SK-N-SH (cell line): ENCODE measurements around the gene NCOA4. TPM values are rescaled to one million over a fixed set of nuclear protein-coding genes. Genes with fewer than 3 reads are reported as not detected.
A peak's percentile ranks its signal among the peaks of the same experiment; 100 is the strongest.

ENCODE experiments used
- CTCF ChIA-PET: fragments of 300-600, 350-600 bp; formaldehyde crosslinking; extraction: SDS; loops from one replicate; lab custom pipeline; 2021; lab: Yijun Ruan, JAX
- POLR2A ChIA-PET: fragments of 350-600 bp; sonication (Branson Sonifier 250); formaldehyde crosslinking; extraction: SDS; loops from one replicate; lab custom pipeline; 2020; ENCODE audit warnings: antibody characterized with exemption, inconsistent platforms; lab: Yijun Ruan, JAX
- DNase-seq: peaks from one replicate; pipeline ENCODE4 v3.0.0; 2012
- H2AFZ ChIP-seq: fragments of 200-600 bp; sonication (generic); 2 replicates; pipeline ENCODE4 v1.8.1; 2016; ENCODE audit warnings: antibody characterized with exemption, mild to moderate bottlenecking, low read depth
- H3F3A ChIP-seq: fragments of 200-600 bp; sonication (generic); replicated peaks from 2 replicates; pipeline ENCODE3; 2016; ENCODE audit warnings: antibody characterized with exemption, mild to moderate bottlenecking; ENCODE audit not compliant: insufficient read depth
- H3K27ac ChIP-seq, 2 experiments: fragments of 200-500 bp in 1 of 2; fragments of 200-600 bp in 1 of 2; sonication (Bioruptor generic) in 1 of 2; sonication (generic), shearing (Covaris generic) in 1 of 2; 2 replicates each; pipeline versions ENCODE4 v1.5.1 to v1.6.1; 2014 to 2016; ENCODE audit warnings: low read depth in 2 of 2, inconsistent platforms in 1 of 2, low read length in 1 of 2, mild to moderate bottlenecking in 1 of 2, mixed read lengths in 1 of 2
- H3K27me3 ChIP-seq: fragments of 200-600 bp; sonication (generic), shearing (Covaris generic); 2 replicates; pipeline ENCODE4 v1.6.1; 2016; ENCODE audit warnings: mixed run types; ENCODE audit not compliant: insufficient read depth
- H3K36me3 ChIP-seq, 2 experiments: fragments of 200-500 bp in 1 of 2; fragments of 200-600 bp in 1 of 2; sonication (Bioruptor generic) in 1 of 2; sonication (generic) in 1 of 2; replicated peaks in 1 of 2; 2 replicates each; pipeline versions ENCODE3 to v1.5.1; 2014 to 2016; ENCODE audit warnings: low read length in 1 of 2, mild to moderate bottlenecking in 1 of 2; ENCODE audit not compliant: insufficient read depth in 2 of 2, control insufficient read depth in 1 of 2
- H3K4me1 ChIP-seq, 2 experiments: fragments of 200-500 bp in 1 of 2; fragments of 200-600 bp in 1 of 2; sonication (Bioruptor generic) in 1 of 2; sonication (generic), shearing (Covaris generic) in 1 of 2; 2 replicates each; pipeline versions ENCODE4 v1.5.1 to v1.6.1; 2014 to 2016; ENCODE audit warnings: low read depth in 1 of 2, low read length in 1 of 2, mixed run types in 1 of 2; ENCODE audit not compliant: insufficient read depth in 2 of 2, control insufficient read depth in 1 of 2
- H3K4me2 ChIP-seq: fragments of 200-600 bp; sonication (generic), shearing (Covaris generic); 2 replicates; pipeline ENCODE4 v1.6.1; 2017; ENCODE audit warnings: mixed run types
- H3K4me3 ChIP-seq, 2 experiments: fragments of 200-500 bp in 1 of 2; fragments of 200-600 bp in 1 of 2; sonication (Bioruptor generic) in 1 of 2; sonication (generic), shearing (Covaris generic) in 1 of 2; 2 replicates each; pipeline versions ENCODE4 v1.5.1 to v1.8.1; 2014 to 2016; ENCODE audit warnings: low read depth in 2 of 2, inconsistent platforms in 1 of 2, low read length in 1 of 2, mild to moderate bottlenecking in 1 of 2, mixed read lengths in 1 of 2, moderate library complexity in 1 of 2
- H3K79me2 ChIP-seq: fragments of 200-600 bp; sonication (generic); 2 replicates; pipeline ENCODE4 v1.8.1; 2017; ENCODE audit warnings: mild to moderate bottlenecking; ENCODE audit not compliant: insufficient read depth
- H3K9ac ChIP-seq: fragments of 200-600 bp; sonication (generic); 2 replicates; pipeline ENCODE4 v1.6.1; 2017; ENCODE audit warnings: mixed run types
- H3K9me2 ChIP-seq: fragments of 200-600 bp; sonication (generic); 2 replicates; pipeline ENCODE4 v1.6.1; 2017; ENCODE audit warnings: mixed run types
- H3K9me3 ChIP-seq: fragments of 200-600 bp; sonication (generic); 2 replicates; pipeline ENCODE4 v1.6.1; 2017; ENCODE audit warnings: mixed run types, mild to moderate bottlenecking, moderate library complexity
- H4K20me1 ChIP-seq: fragments of 200-600 bp; sonication (generic); 2 replicates; pipeline ENCODE4 v1.6.1; 2017; ENCODE audit warnings: mild to moderate bottlenecking, mixed run types; ENCODE audit not compliant: insufficient read depth
- CTCF ChIP-seq: fragments of 200-600 bp; sonication (generic); IDR thresholded peaks from 2 replicates; pipeline ENCODE4 v1.6.1; 2017; ENCODE audit warnings: antibody characterized with exemption, mild to moderate bottlenecking, moderate library complexity
- ELF1 ChIP-seq: IDR thresholded peaks from 2 replicates; pipeline ENCODE4 v1.4.0; 2012
- EZH2phosphoT487 ChIP-seq: fragments of 200-600 bp; sonication (generic); IDR thresholded peaks from 2 replicates; pipeline ENCODE4 v1.6.1; 2017; ENCODE audit warnings: low read depth, mixed run types, mild to moderate bottlenecking, antibody characterized with exemption, moderate library complexity, borderline replicate concordance
- FOXM1 ChIP-seq: IDR thresholded peaks from 2 replicates; pipeline ENCODE4 v1.4.0; 2012; ENCODE audit warnings: low read depth, mild to moderate bottlenecking
- JUND ChIP-seq: IDR thresholded peaks from 2 replicates; pipeline ENCODE4 v1.4.0; 2012
- MAX ChIP-seq: IDR thresholded peaks from 2 replicates; pipeline ENCODE4 v1.4.0; 2012; ENCODE audit warnings: low read depth
- NFIC ChIP-seq: IDR thresholded peaks from 2 replicates; pipeline ENCODE4 v1.4.0; 2012; ENCODE audit warnings: borderline replicate concordance
- NRF1 ChIP-seq: IDR thresholded peaks from 2 replicates; pipeline ENCODE4 v1.6.1; 2012; ENCODE audit warnings: low read depth, mild to moderate bottlenecking, low read length
- PBX3 ChIP-seq: IDR thresholded peaks from 2 replicates; pipeline ENCODE4; 2012
- RAD21 ChIP-seq: IDR thresholded peaks from 2 replicates; pipeline ENCODE4 v1.6.1; 2012; ENCODE audit warnings: mild to moderate bottlenecking, low read length
- REST ChIP-seq: IDR thresholded peaks from 2 replicates; pipeline ENCODE4 v1.6.1; 2012; ENCODE audit warnings: mild to moderate bottlenecking, low read depth, low read length, moderate library complexity
- RFX5 ChIP-seq: IDR thresholded peaks from 2 replicates; pipeline ENCODE4 v1.6.1; 2012; ENCODE audit warnings: mild to moderate bottlenecking, improper control_type of control experiment, low read length
- SMC3 ChIP-seq: IDR thresholded peaks from 2 replicates; pipeline ENCODE4 v1.6.1; 2012; ENCODE audit warnings: low read depth, low read length, improper control_type of control experiment
- TCF12 ChIP-seq: IDR thresholded peaks from 2 replicates; pipeline ENCODE4 v1.4.0; 2012
- USF2 ChIP-seq: fragments of 150-350 bp; IDR thresholded peaks from 2 replicates; pipeline ENCODE4 v1.6.1; 2017; ENCODE audit warnings: antibody characterized with exemption, low read length, low read depth, borderline replicate concordance
- YY1 ChIP-seq: IDR thresholded peaks from 2 replicates; pipeline ENCODE4 v1.4.0; 2012; ENCODE audit warnings: low read depth, mild to moderate bottlenecking
- ZBTB33 ChIP-seq: IDR thresholded peaks from 2 replicates; pipeline ENCODE4 v1.4.0; 2012; ENCODE audit warnings: low read depth, borderline replicate concordance
- WGBS: methylation state at CpG from one replicate; pipeline ENCODE4 v1.1.6; 2017; ENCODE audit warnings: low lambda C conversion rate; 5-methylcytosine and 5-hydroxymethylcytosine counted together
- polyA plus RNA-seq, 3 experiments: library from polyadenylated mRNA; depleted of rRNA; stranded (reverse); fragments of >200 nt; gene quantifications; 2 replicates each; pipeline ENCODE4 v1.2.3, GENCODE V29; 2012

Gene NCOA4
- polyA plus RNA-seq, 1 of the 3 experiments (the other 2 are of a cell fraction), result 30.3 TPM

GRCh38 chr10:46035923-46036849, 5.8 kb upstream of the NCOA4 start:
- no peaks in the 10 kb centered on the region for H3F3A ChIP-seq
- WGBS, result 23% methylated on average over 4 of the region's 8 CpGs
- H3K4me1 ChIP-seq, result peaks cover 5% of the 10 kb centered on the region in 2 experiments; a peak in 1 of 4 replicates
- H3K27ac ChIP-seq, result no peak overlapping the region
- H3K9me3 ChIP-seq, result no peaks in the 10 kb centered on the region
- H2AFZ ChIP-seq, result peak overlapping the region; percentile 58; the same call in 1 of the 2 replicates
- H3K4me2 ChIP-seq, result no peak overlapping the region
- TF ChIP-seq SMC3 (no peak), NFIC (no peak), ZBTB33 (no peak), RAD21 (peak; percentile 17; the same call in 1 of the 2 replicates), EZH2phosphoT487 (no peak), JUND (no peak), CTCF (peak; percentile 15), YY1 (no peak), PBX3 (no peak)
- no peaks in the 10 kb centered on the region for H4K20me1 ChIP-seq
- no peaks in the 10 kb centered on the region for H3K9me2 ChIP-seq
- no peak overlapping the region for H3K9ac ChIP-seq
- no peaks in the 10 kb centered on the region for H3K27me3 ChIP-seq
- H3K79me2 ChIP-seq, result no peaks in the 10 kb centered on the region
- ChIA-PET CTCF (no interaction called here), POLR2A (no interaction called here)
- no peak for DNase-seq
- H3K36me3 ChIP-seq, result no peaks in the 10 kb centered on the region
- H3K4me3 ChIP-seq, result no peak overlapping the region

- CTCF ChIA-PET, result interaction anchor here (1.3 kb wide), 1 partner anchor 194 kb away, joined by 5 read pairs; no protein-coding TSS in a partner anchor
- TF ChIP-seq USF2 (no peak), MAX (no peak), RFX5 (no peak), REST (no peak), ELF1 (peak; percentile 54; the same call in 1 of the 2 replicates), FOXM1 (no peak), JUND (0 out of 2 replicates have a peak, but pooled peaks have one; percentile 23), NRF1 (no peak), TCF12 (peak; percentile 22; the same call in 1 of the 2 replicates)
Observed at GRCh38 chr10:46033602-46034011, 3.2 kb upstream of the NCOA4 start.

More at GRCh38 chr10:46033602-46034011, 3.2 kb upstream of the NCOA4 start:
- no peaks in the 10 kb centered on the region for H4K20me1 ChIP-seq
- H3K79me2 ChIP-seq, result peaks cover 16% of the 10 kb centered on the region
- H3K4me2 ChIP-seq, result 0 out of 2 replicates have a peak overlapping the region, but pooled peaks have one; percentile 37
- no peaks in the 10 kb centered on the region for H3K36me3 ChIP-seq
- no peaks in the 10 kb centered on the region for H3K9me2 ChIP-seq
- H3K27ac ChIP-seq, result peak overlapping the region in 1 of 2 experiments; percentile 53; a peak in 2 of 4 replicates
- H3F3A ChIP-seq, result peaks cover 8% of the 10 kb centered on the region
- no peak for DNase-seq
- POLR2A ChIA-PET, result no interaction called here
- no peak overlapping the region for H3K9ac ChIP-seq
- peaks cover 5 to 18% of the 10 kb centered on the region in 2 experiments; a peak in 3 of 4 replicates for H3K4me1 ChIP-seq
- H3K4me3 ChIP-seq, result no peak overlapping the region
- H2AFZ ChIP-seq, result peak overlapping the region; percentile 98
- H3K9me3 ChIP-seq, result no peaks in the 10 kb centered on the region
- H3K27me3 ChIP-seq, result no peaks in the 10 kb centered on the region
